Measurements from ENCODE around the gene AMDHD2. TPM values are rescaled to one million over a fixed set of nuclear protein-coding genes. Genes with fewer than 3 reads are reported as not detected.

The AMDHD2 gene
- total and polyA plus RNA-seq, 2 of the 8 experiments (the other 6 are each of a cell fraction or from before 2014, with no cell fraction given) = 43.0 to 54.6 TPM

GRCh38 chr16:2480948-2481347, 39.2 kb upstream of the AMDHD2 start:
- 86% methylated on average over 12 of the region's 12 CpGs; no CpG with 5 or more reads in 1 of the 2 experiments for WGBS, 2 experiments (ENCODE audit: extremely low coverage in 1 of 2, insufficient coverage in 1 of 2, insufficient read length in 1 of 2, insufficient replicate concordance in 2 of 2, low coverage in 1 of 2, low lambda C conversion rate in 2 of 2, missing lambda C conversion rate in 1 of 2)
- FAIRE-seq = no peak
- H2BK20ac ChIP-seq (ENCODE audit: low read length) = no peak overlapping the region
- TF ChIP-seq PHF8 (conservative IDR thresholded peaks at IDR 0.05; ENCODE audit: low read depth, low read length) (no peak), CREB1 (IDR thresholded peaks at IDR 0.05) (no peak), SIX5 (IDR thresholded peaks at IDR 0.05; ENCODE audit: low read depth, low read length) (no peak), CTCF (IDR thresholded peaks at IDR 0.05; ENCODE audit: control extremely low read depth in 1 of 3, insufficient read depth in 1 of 3, low read depth in 1 of 3, low read length in 3 of 3) (no peak), TAF7 (optimal IDR thresholded peaks at IDR 0.05; ENCODE audit: borderline replicate concordance, low read depth, low read length) (no peak), RAD21 (IDR thresholded peaks at IDR 0.05 in 1 of 2, conservative IDR thresholded peaks at IDR 0.05 in 1 of 2; ENCODE audit: low read depth in 2 of 2, low read length in 2 of 2) (no peak), ATF3 (IDR thresholded peaks at IDR 0.05; ENCODE audit: insufficient read depth, low read depth, low read length) (no peak), RBBP5 (IDR thresholded peaks at IDR 0.05; ENCODE audit: borderline replicate concordance, low read depth, low read length) (no peak), SAP30 (IDR thresholded peaks at IDR 0.05; ENCODE audit: insufficient read depth, insufficient replicate concordance, low read length) (no peak), HDAC6 (IDR thresholded peaks at IDR 0.05; ENCODE audit: low read depth, low read length) (no peak)

More at GRCh38 chr16:2480948-2481347, 39.2 kb upstream of the AMDHD2 start:
- H3K23me2 ChIP-seq (ENCODE audit: low read depth, low read length) = peaks cover under 1% of the 10 kb centered on the region; the same call in 1 of the 2 replicates
- ChIA-PET POLR2A (ENCODE audit: partially characterized antibody) (interaction anchor here (0.6 to 1.3 kb wide), 4 partner anchors 19 to 402 kb away, joined by 3 to 4 read pairs (median 3); no protein-coding TSS in a partner anchor), CTCF (ENCODE audit: partially characterized antibody) (no interaction called here)
- no peak overlapping the region for H2AK5ac ChIP-seq (ENCODE audit: low read depth, low read length)
- peaks cover 0 to 8% (median 2%) of the 10 kb centered on the region in 4 experiments; a peak in 2 of 7 replicates for H3K27me3 ChIP-seq (replicated peaks in 1 of 4; ENCODE audit: control insufficient read depth in 3 of 4, extremely low read depth in 1 of 4, insufficient read depth in 3 of 4, low read length in 3 of 4)
- no peak overlapping the region for H4K91ac ChIP-seq (replicated peaks; ENCODE audit: insufficient read length, low read length)
- no peak overlapping the region for H2BK120ac ChIP-seq (replicated peaks; ENCODE audit: low read depth, low read length)
- no peak overlapping the region for H2BK15ac ChIP-seq (ENCODE audit: low read length)
- no peak overlapping the region for H3K9ac ChIP-seq (replicated peaks in 1 of 4; ENCODE audit: extremely low read depth in 1 of 4, low read depth in 3 of 4, low read length in 3 of 4)
- no peak overlapping the region for H2AFZ ChIP-seq (ENCODE audit: low read length)
- H3K4me1 ChIP-seq (replicated peaks in 1 of 4; ENCODE audit: control insufficient read depth in 3 of 4, insufficient read depth in 4 of 4, low read length in 3 of 4) = peaks cover 0 to 3% (median 0%) of the 10 kb centered on the region in 4 experiments; a peak in 3 of 7 replicates
- no peaks in the 10 kb centered on the region for H3K9me3 ChIP-seq (ENCODE audit: insufficient read depth in 2 of 2, low read depth in 1 of 2, low read length in 1 of 2)
- no peak overlapping the region for H3K4me3 ChIP-seq (ENCODE audit: extremely low read depth in 1 of 4, insufficient read depth in 2 of 4, low read depth in 3 of 4, low read length in 4 of 4)
- no peak overlapping the region for H3K14ac ChIP-seq (ENCODE audit: insufficient read length)
- H3K23ac ChIP-seq (ENCODE audit: insufficient read length) = no peak overlapping the region
- DNase-seq (ENCODE audit: low read depth in 1 of 2, low spot score in 2 of 2) = no peak
- H3K4ac ChIP-seq (replicated peaks; ENCODE audit: insufficient read length, low read depth, low read length) = no peak overlapping the region
- H2BK12ac ChIP-seq (ENCODE audit: low read depth, low read length) = no peak overlapping the region
- H3K4me2 ChIP-seq (ENCODE audit: insufficient read depth in 1 of 2, low read depth in 2 of 2, low read length in 2 of 2) = no peak overlapping the region
- H3K36me3 ChIP-seq (ENCODE audit: control insufficient read depth in 2 of 4, insufficient read depth in 4 of 4, low read length in 3 of 4) = no peaks in the 10 kb centered on the region
- no peak overlapping the region for H3K56ac ChIP-seq (replicated peaks; ENCODE audit: insufficient read length, low read depth, low read length)
- H3K79me2 ChIP-seq (ENCODE audit: control insufficient read depth in 1 of 2, insufficient read depth in 2 of 2, low read length in 2 of 2) = peaks cover 0 to 4% of the 10 kb centered on the region in 2 experiments; a peak in 1 of 4 replicates
- peaks cover 28% of the 10 kb centered on the region for H3K79me1 ChIP-seq (ENCODE audit: low read depth, low read length)
- H4K20me1 ChIP-seq (replicated peaks in 1 of 2; ENCODE audit: control insufficient read depth in 1 of 2, insufficient read depth in 2 of 2, low read length in 2 of 2) = peaks cover 7 to 10% of the 10 kb centered on the region in 2 experiments
- H2BK5ac ChIP-seq (ENCODE audit: low read depth, low read length) = no peak overlapping the region
- no peak overlapping the region for H4K5ac ChIP-seq (ENCODE audit: insufficient read length, low read depth, low read length)
- no peak overlapping the region for H4K8ac ChIP-seq (ENCODE audit: extremely low read depth, insufficient read depth, low read length)
- H3K27ac ChIP-seq (ENCODE audit: low read depth, low read length) = no peak overlapping the region
- no peak overlapping the region for H3K18ac ChIP-seq (ENCODE audit: extremely low read depth, low read length)

All from H1 (cell line).